Astrocyte (in vitro differentiated cells and primary cell): ENCODE data around the gene THYN1. TPM values are rescaled to one million over a fixed set of nuclear protein-coding genes. Genes with fewer than 3 reads are reported as not detected.
"Not testable (repeated sequence)": the region's sequence is repeated elsewhere in the genome, so short reads cannot be mapped to it uniquely, and the experiment has no call there.

ENCODE experiments used
- DNase-seq: peaks from one replicate; pipeline ENCODE4 v3.0.0-alpha.2; 2010; ENCODE audit warnings: low read depth
- FAIRE-seq: peaks from 2 replicates; lab custom pipeline; 2011; peaks lifted over from hg19 to GRCh38; lab: Jason Lieb, UNC
- H2AFZ ChIP-seq: 2 replicates; pipeline ENCODE4 v1.6.0; 2012; ENCODE audit warnings: low read depth, low read length, inconsistent platforms
- H3K27ac ChIP-seq: 2 replicates; pipeline ENCODE4 v1.5.1; 2011; ENCODE audit warnings: low read depth, low read length, inconsistent platforms
- H3K27me3 ChIP-seq: 2 replicates; pipeline ENCODE4 v1.6.0; 2011; ENCODE audit warnings: low read length, inconsistent platforms; ENCODE audit not compliant: insufficient read depth
- H3K36me3 ChIP-seq: 2 replicates; pipeline ENCODE4 v1.5.1; 2011; ENCODE audit warnings: low read length, inconsistent platforms; ENCODE audit not compliant: insufficient read depth
- H3K4me1 ChIP-seq: 2 replicates; pipeline ENCODE4 v1.5.1; 2011; ENCODE audit warnings: low read length, inconsistent platforms; ENCODE audit not compliant: insufficient read depth
- H3K4me2 ChIP-seq: 2 replicates; pipeline ENCODE4 v1.6.0; 2012; ENCODE audit warnings: low read length, inconsistent platforms
- H3K4me3 ChIP-seq: 2 replicates; pipeline ENCODE4 v1.5.1; 2011; ENCODE audit warnings: low read depth, mild to moderate bottlenecking, low read length, inconsistent platforms; ENCODE audit not compliant: insufficient read depth
- H3K79me2 ChIP-seq: 2 replicates; pipeline ENCODE4 v1.6.0; 2012; ENCODE audit warnings: mild to moderate bottlenecking, low read length, inconsistent platforms; ENCODE audit not compliant: insufficient read depth
- H3K9ac ChIP-seq: 2 replicates; pipeline ENCODE4 v1.6.0; 2012; ENCODE audit warnings: mild to moderate bottlenecking, low read length, inconsistent platforms
- H3K9me3 ChIP-seq: 2 replicates; pipeline ENCODE4 v1.5.1; 2012; ENCODE audit warnings: low read depth, mild to moderate bottlenecking, low read length, inconsistent platforms; ENCODE audit not compliant: insufficient read depth
- H4K20me1 ChIP-seq: 2 replicates; pipeline ENCODE4 v1.6.0; 2012; ENCODE audit warnings: low read length, inconsistent platforms; ENCODE audit not compliant: insufficient read depth
- H3K27ac Mint-ChIP-seq: one replicate; pipeline ENCODE4 v1.8.0; 2021; ENCODE audit warnings: mild to moderate bottlenecking, mixed read lengths; ENCODE audit not compliant: unreplicated experiment
- H3K27me3 Mint-ChIP-seq: one replicate; pipeline ENCODE4 v1.8.0; 2021; ENCODE audit warnings: low read depth, mixed read lengths; ENCODE audit not compliant: unreplicated experiment
- H3K36me3 Mint-ChIP-seq: one replicate; pipeline ENCODE4 v1.8.0; 2021; ENCODE audit warnings: low read depth, mixed read lengths; ENCODE audit not compliant: unreplicated experiment
- H3K4me1 Mint-ChIP-seq: one replicate; pipeline ENCODE4 v1.8.0; 2021; ENCODE audit warnings: low read depth, mixed read lengths; ENCODE audit not compliant: unreplicated experiment
- H3K4me3 Mint-ChIP-seq: one replicate; pipeline ENCODE4 v1.8.0; 2021; ENCODE audit warnings: mild to moderate bottlenecking, moderate library complexity, mixed read lengths; ENCODE audit not compliant: unreplicated experiment
- H3K9me3 Mint-ChIP-seq: one replicate; pipeline ENCODE4 v1.8.0; 2021; ENCODE audit warnings: mild to moderate bottlenecking, mixed read lengths; ENCODE audit not compliant: unreplicated experiment
- CTCF ChIP-seq: IDR thresholded peaks from 2 replicates; pipeline ENCODE4 v1.5.1; 2011; ENCODE audit warnings: low read depth, mild to moderate bottlenecking, inconsistent platforms, low read length, moderate library complexity; ENCODE audit not compliant: insufficient read depth
- EZH2 ChIP-seq: IDR thresholded peaks from 2 replicates; pipeline ENCODE4 v1.6.1; 2012; ENCODE audit warnings: mild to moderate bottlenecking, low read length, inconsistent platforms; ENCODE audit not compliant: insufficient read depth
- total RNA-seq: library from RNA; stranded (reverse); gene quantifications from 2 replicates; pipeline ENCODE4 v1.2.1, GENCODE V29; 2021

The THYN1 gene
- total RNA-seq, 1 donor from 2014 or later = 30.5 TPM

- H3K27ac Mint-ChIP-seq = no peak overlapping the region
- H3K4me1 Mint-ChIP-seq = no peaks in the 10 kb centered on the region
These were observed 30.5 kb upstream of the THYN1 start for GRCh38 chr11:134283461-134284230.

GRCh38 chr11:134282121-134283045 lies 29.2 kb upstream of the THYN1 start:
- Histone ChIP-seq H3K27ac (no peak overlapping the region), H2AFZ (no peak overlapping the region), H3K36me3 (no peaks in the 10 kb centered on the region), H3K4me3 (no peak overlapping the region), H3K4me2 (no peak overlapping the region), H4K20me1 (no peaks in the 10 kb centered on the region), H3K27me3 (peaks cover 18% of the 10 kb centered on the region), H3K4me1 (no peaks in the 10 kb centered on the region), H3K9me3 (peaks cover 7% of the 10 kb centered on the region), H3K9ac (no peak overlapping the region), H3K79me2 (no peaks in the 10 kb centered on the region)
- DNase-seq = no peak
- Mint-ChIP-seq H3K27me3 (peaks cover 36% of the 10 kb centered on the region), H3K9me3 (no peaks in the 10 kb centered on the region), H3K27ac (no peak overlapping the region), H3K36me3 (no peaks in the 10 kb centered on the region), H3K4me1 (no peaks in the 10 kb centered on the region), H3K4me3 (no peak overlapping the region)
- FAIRE-seq = no peak
- TF ChIP-seq EZH2 = no peak
- TF ChIP-seq CTCF = no peak

More at GRCh38 chr11:134283461-134284230, 30.5 kb upstream of the THYN1 start:
- DNase-seq = no peak
- Histone ChIP-seq H3K9ac (no peak overlapping the region), H3K4me2 (no peak overlapping the region), H3K79me2 (no peaks in the 10 kb centered on the region), H3K4me3 (no peak overlapping the region), H4K20me1 (no peaks in the 10 kb centered on the region), H3K27ac (no peak overlapping the region), H3K27me3 (peaks cover 6% of the 10 kb centered on the region), H3K9me3 (peaks cover under 1% of the 10 kb centered on the region), H3K4me1 (no peaks in the 10 kb centered on the region), H3K36me3 (no peaks in the 10 kb centered on the region), H2AFZ (no peak overlapping the region)
- TF ChIP-seq CTCF = no peak
- TF ChIP-seq EZH2 = no peak
- Mint-ChIP-seq H3K4me3 (no peak overlapping the region), H3K27me3 (peaks cover 24% of the 10 kb centered on the region), H3K36me3 (no peaks in the 10 kb centered on the region), H3K9me3 (no peaks in the 10 kb centered on the region)
- no peak for FAIRE-seq

- H3K9me3 ChIP-seq, H3K36me3 ChIP-seq, H3K27ac Mint-ChIP-seq, H3K4me1 Mint-ChIP-seq, H3K4me3 ChIP-seq, FAIRE-seq, DNase-seq, H3K4me3 Mint-ChIP-seq, H3K36me3 Mint-ChIP-seq, H4K20me1 ChIP-seq, H2AFZ ChIP-seq, H3K4me1 ChIP-seq, H3K9ac ChIP-seq, H3K4me2 ChIP-seq, H3K9me3 Mint-ChIP-seq, H3K79me2 ChIP-seq, H3K27ac ChIP-seq: not testable (repeated sequence)
- peaks cover 25% of the 10 kb centered on the region for H3K27me3 ChIP-seq
- peaks cover 40% of the 10 kb centered on the region for H3K27me3 Mint-ChIP-seq
These were observed 28.5 kb upstream of the THYN1 start for GRCh38 chr11:134281635-134282034.
